Measurements from ENCODE around the gene TUSC2.

DNA sequence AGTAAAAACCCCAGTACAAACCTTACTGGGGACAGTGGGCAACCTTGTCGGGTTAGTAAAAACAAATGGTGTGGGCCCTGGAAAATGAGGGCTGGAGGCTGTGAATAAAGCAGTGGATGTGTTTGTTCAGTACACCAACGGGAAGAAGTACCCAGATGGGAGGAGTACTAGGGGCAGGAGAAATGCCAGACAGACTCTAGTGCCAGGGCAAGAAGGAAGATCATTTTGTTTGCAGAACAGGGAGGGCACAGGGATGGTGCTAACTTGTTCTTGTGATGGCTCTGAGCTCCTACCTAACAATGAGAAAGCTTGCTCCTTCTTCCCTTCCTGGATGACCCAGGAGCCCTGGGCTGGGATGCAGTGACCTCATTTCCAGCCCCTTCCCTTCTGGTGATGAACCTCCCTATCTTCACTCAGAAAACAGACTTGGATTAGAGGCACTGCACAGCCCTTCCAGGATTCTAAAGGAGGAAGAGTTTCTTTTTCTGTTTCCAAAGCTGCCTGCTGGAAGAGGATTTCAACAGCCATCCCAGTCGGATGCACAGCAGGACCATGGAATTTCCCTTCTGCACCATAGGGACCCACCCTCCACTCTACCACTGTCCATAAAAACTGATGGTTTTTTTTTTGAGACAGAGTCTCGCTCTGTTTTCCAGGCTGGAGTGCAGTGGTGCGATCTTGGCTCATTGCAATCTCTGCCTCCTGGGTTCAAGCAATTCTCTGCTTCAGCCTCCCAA, 6.5 kb upstream of the TUSC2 start:
- TF ChIP-seq, protein P1, sequence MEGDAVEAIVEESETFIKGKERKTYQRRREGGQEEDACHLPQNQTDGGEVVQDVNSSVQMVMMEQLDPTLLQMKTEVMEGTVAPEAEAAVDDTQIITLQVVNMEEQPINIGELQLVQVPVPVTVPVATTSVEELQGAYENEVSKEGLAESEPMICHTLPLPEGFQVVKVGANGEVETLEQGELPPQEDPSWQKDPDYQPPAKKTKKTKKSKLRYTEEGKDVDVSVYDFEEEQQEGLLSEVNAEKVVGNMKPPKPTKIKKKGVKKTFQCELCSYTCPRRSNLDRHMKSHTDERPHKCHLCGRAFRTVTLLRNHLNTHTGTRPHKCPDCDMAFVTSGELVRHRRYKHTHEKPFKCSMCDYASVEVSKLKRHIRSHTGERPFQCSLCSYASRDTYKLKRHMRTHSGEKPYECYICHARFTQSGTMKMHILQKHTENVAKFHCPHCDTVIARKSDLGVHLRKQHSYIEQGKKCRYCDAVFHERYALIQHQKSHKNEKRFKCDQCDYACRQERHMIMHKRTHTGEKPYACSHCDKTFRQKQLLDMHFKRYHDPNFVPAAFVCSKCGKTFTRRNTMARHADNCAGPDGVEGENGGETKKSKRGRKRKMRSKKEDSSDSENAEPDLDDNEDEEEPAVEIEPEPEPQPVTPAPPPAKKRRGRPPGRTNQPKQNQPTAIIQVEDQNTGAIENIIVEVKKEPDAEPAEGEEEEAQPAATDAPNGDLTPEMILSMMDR (IDR thresholded peaks at IDR 0.05) = no peak
- TF ChIP-seq POLR2AphosphoS5 (IDR thresholded peaks at IDR 0.05) = no peak
